ENCODE results near the gene CKMT1A.
A peak's percentile ranks its signal among the peaks of the same experiment; 100 is the strongest.
"Not testable (repeated sequence)": the region's sequence is repeated elsewhere in the genome, so short reads cannot be mapped to it uniquely, and the experiment has no call there.

The CKMT1A gene

DNA sequence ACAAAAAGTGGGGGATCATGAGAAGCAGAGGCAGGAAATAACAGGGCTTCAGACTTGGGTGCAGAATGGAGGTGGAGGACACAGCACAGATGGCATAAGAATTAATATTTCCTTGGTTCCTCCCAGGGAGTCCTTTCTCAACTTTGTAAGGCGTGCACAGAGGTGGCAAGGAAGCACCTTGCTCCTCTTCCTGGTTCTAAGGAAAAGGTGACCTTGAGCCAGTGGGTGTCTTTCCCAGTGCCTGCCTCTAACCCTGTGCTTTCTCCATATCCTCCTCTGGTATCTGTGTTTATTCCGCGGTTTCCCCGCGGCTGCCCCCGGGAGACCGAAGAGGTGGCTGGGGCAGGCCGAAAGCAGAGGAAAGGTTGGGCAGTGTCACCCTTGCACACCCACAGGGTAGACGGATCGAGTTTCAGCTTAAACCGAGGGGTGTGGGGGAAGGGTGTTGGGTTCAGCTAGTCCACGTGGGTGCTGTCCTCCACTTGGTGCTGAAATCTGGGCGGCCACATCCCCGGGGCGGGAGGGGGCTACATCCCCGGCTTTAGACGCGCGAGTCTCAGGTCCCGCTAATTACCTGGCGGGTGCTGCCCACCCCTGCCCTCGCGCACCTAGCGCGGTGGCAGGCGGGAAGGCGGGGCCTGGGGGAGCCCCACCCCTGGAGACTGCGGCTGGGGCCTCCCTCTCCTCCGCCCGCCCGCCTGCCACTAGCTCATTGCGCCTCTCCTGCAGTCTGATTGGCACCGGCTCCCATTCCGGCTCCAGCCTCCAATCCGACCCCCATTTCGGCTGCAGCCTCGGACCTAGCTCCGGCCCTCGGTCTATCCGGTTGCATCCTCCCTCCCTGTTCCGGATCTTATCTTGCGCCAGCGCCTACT is at the start of gene CKMT1A:
TSS of gene CKMT1A (plus strand) at position 712 of the 875 bp plus-strand sequence. CDS start 192 bp downstream, outside the sequence.
- not testable (repeated sequence) for DNase-seq

DNA sequence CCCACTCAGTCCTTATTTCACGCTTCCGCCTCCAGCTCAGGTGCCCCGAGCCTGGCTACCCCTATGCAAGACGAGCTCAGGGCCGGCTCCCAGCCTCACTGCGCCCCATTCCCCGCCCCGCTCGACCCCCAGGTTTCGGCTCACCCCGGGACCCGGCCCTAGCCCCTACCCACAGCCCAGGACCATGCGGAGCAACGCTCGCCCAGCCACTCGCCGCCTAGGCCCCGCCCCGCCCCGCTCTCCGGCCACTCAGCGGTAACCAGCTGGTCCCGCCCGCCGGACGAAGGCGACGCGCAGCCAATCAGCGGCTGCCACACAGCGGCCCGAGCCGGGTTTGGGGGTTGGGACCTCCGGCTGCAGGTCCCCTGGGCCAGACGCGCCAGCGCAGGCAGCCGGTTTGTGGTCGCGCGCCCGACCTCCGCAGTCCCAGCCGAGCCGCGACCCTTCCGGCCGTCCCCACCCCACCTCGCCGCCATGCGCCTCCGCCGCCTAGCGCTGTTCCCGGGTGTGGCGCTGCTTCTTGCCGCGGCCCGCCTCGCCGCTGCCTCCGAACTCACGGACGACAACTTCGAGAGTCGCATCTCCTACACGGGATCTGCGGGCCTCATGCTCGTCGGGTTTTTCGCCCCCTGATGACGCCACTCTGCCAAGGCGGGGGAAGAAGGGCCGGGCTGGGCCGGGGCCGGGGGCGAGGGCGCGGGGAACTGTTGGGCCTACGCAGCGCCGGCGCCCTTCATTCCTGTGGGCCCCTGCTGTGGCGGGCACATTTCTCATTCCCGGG is 44.8 kb upstream of the CKMT1A start, which contains the start of gene CATSPER2:
TSS of gene CATSPER2 (minus strand) at position 196 of the 781 bp plus-strand sequence. CDS start 783 bp downstream, outside the sequence.
- DNase-seq, result no peak

DNA sequence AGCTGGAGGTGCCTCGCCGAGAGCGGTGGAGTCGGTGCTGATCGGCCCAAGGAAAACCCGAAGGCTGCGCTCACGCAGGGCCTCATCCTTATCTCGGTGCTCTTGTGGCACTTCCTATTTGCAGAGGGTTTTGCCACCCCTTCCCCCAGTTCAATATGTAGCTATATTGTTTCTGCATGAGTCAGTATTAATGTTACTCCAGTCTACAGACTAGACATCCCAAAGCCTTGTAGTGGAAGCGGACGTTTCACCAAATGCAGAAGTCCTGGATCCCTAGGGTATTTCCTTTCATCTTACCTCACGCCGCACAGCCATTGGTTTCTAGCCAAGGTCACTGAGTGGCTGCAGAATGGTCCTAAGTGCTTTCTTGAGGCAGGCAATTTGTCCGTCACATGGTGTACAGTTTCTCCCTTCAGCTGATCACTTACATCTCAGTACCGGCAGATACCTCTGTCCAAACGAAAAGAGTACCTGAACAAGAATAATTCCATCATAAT is 44.2 kb upstream of the CKMT1A start:
- not testable (repeated sequence) for DNase-seq

DNA sequence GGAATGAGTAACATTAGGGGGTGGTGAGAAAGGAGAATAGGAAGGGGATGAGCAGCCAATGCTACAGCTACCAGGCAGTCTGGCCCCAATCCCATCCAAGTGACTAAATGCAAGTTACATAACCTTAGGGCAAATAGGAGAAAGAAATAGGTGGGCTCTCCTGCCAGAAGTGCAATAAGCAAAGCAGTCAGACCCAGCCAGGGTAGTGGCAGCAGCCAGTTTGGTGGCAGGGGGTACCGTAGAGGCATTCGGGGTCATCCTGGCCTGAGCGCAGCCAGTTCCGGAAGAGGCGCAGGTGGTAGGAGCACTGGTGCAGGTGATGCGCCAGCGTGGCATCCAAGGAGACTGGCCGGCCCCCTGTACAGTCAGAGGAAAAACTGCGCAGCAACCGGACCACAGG is 33.9 kb upstream of the CKMT1A start:
- not testable (repeated sequence) for DNase-seq

DNA sequence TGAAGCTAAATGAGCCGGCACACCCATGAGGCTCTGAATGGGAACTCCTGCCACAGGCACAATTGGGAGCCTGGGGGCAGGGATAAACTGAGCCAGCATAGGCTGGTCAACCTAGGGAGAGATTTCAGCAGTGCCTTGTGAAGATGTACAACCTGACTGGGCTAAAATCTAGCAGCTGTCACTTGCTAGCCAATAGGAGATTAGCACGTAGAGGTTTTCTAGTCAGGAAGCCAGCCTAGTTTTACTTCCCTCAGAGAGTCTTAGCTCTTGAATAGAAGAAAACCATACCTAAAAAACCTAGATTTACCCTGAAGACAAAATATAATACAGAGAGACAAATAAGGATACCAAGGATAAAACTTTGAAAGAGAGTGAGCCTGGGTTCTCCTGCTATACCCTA is 31.4 kb upstream of the CKMT1A start:
- not testable (repeated sequence) for DNase-seq

DNA sequence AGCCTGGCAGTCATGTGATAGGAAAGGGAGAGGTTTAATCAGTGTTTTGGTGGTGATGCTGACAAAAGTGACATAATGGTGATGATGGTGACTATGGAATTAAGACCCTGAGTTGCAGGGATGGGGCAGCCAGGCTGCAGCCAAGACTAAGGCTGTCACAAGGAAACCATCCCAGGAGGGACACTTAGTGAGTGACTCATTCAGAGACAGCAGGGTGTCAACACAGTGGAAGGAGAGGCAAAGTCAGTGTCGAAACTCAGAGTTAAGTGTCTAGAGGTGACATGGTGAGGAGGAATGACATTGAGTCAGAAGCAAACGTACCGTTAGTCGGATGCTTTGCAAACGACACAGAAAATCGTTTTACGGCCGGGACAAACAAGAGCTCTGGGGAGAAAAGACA is 30.3 kb upstream of the CKMT1A start:
- not testable (repeated sequence) for DNase-seq

DNA sequence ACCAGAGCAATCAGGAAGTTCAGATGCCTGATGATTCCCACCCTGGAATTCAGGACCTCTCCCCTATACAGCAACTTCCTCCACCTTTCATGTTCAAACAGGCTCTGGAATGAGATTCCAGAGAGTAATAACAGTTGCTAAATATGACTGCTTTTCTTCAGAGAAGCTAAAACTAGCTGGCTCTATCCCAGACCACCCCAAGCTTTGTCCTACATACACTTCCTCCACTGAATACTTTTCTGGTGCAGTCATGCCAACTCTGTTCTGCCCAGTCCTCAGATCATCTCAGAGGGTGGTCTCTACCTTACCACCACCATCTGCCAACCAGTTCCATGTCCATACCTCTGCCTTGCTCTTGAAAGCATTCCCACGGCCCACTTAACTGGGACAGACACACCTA is 27.5 kb upstream of the CKMT1A start:
- not testable (repeated sequence) for DNase-seq

DNA sequence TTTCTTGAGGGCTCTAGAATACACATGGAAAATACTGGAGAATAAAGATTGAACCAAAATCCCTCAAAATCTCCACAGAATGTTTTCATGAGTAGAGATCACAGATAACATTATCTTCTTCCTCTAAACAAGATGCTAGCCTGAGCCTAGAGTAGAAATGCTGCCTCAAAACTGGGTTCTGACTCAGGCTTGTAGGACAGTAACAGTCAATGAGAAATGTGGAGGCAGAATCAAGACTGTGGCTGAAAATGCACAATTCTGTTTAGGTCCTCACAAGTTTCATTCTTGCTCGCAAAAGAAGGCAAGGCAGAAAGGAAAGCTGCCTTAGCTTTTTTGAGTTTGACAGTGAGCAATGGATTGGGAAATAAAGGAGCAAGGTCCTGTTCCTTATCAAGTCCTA is 19.5 kb upstream of the CKMT1A start:
- DNase-seq, result not testable (repeated sequence)

DNA sequence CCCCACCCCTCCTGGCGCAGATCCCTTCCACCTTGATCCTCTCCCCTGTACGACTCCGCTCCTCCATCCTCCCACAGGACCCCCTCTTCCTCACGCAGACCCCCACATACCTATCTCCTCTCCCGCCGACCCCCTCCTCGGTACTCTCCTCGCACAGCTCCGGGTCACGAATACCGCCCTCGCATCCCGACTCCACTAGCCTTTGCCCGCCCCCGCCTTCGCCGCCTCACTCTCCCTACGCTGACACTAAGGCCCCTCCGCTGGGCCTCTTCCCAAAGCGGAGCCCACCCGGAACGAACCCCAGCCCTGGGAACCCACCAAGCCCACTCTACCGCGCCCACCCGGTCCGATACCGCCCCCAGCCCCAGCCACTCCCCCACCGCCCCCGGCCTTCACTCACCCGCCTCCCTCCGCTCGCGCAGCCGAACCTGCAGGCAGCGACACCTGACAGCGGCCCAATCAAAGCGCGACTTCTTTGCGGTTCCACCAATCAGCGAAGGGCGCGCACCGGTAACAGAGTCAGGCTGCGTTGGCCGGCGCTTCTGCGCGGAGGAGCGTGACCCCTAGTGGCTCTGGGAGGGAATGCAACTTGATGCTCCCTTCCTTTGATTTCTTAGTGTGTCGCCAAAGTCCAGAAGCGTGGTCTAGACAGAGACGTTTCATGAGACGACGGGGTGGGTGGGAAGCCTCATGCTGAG is 3.9 kb upstream of the CKMT1A start:
- not testable (repeated sequence) for DNase-seq

DNA sequence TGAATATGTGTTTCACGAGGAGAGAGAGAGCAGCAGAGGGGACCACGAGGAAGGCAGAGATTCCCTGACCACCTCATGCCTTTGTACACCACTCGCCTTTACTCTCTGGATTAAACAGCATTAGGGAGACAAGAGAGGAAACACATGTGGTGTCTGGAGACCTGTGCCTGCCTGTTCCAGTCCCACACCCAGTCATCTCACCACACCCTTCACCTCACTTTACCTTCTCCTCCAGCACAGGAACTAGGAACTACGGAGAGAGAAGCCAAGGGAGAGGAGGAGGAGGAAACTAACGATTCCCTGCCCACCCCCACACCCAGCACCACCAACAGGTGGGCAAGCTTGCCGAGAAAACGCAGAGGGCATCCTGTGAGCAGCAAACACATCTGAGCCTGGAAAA is 980 bp upstream of the CKMT1A start:
- DNase-seq, result not testable (repeated sequence)

DNA sequence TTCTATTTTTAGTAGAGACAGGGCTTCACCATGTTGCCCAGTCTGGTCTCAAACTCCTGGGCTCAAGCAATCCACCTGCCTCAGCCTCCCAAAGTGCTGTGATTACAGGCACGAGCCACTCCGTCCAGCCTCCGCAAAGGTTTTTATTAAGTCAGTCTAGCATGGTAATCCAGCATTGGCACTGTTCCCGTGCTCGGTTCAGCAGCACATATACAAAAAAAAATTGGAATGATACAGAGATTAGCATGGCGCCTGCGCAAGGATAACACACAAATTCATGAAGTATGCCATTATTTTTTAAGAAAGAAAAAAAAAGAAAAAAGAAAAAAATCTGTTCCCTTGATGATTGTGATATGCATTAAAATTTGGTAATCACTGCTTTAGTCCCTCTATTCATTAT is 8.5 kb downstream of the CKMT1A start:
- no peak for DNase-seq

DNA sequence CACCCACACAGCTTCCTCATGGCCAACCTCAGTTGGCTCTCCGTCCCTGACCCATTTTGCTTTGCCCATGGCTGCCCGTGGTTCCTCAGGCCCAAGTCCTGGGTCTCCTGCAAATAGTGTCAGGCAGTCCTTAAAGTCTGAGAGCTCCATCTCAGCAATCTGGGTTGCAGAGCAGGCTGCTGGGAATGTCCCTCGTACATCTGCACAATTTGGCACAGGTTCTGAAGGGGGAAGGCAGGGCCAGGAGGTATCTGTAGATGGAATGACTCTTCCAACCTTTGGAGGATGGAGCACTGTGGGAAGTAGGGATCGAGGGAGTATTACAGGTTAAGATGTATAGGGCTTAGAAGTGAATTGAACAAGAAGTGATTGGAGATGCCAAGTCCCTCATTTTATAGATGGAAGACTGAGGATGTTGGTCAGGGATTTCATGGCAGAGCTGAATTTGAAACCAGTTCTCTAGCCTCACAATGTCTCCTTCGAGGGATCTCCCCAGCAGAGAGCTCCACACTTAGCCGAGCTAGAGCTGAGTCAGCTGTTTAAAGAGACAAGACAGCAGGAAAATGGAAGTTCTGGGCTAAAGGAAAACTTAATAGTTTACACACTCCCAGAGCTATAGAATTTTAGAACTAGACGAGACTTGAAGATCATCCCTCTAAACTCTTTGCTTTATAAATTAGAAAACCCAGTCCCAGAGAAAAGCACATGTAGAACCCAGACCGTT is 9.2 kb downstream of the CKMT1A start:
- no peak for DNase-seq

DNA sequence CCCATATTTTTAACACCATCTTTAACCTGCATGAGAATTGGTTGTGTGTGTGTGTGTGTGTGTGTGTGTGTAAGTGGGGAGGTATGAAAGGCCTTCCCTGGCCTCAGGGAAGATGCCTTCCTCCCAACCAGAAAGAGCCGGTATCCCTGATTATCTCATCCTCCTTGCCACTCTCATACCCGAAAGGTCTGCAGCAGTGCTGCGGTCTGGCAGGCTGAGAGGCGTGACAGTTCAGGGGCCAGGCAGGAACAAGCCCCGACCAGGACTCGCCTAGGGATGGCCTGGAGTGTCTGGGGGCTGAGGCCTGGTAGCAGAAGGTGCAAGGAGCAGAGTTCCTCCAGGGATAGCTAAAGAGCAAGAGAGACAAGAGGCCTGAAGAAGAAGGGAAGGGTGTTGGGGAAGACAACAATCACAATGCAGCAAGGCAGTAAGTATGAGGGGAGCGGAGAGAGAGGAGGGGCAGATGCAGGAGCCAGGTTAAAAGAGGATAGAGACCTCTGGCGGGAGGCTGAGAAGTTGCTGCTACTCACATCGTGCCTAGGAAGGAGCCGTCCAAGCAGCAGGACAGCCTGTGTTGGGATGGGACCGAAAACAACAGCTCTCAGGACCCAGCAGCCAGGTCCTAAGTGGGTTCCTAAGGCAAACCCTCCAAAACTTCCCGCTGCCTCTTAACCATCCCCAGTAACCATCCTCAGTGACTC is 16.9 kb downstream of the CKMT1A start:
- not testable (repeated sequence) for DNase-seq

DNA sequence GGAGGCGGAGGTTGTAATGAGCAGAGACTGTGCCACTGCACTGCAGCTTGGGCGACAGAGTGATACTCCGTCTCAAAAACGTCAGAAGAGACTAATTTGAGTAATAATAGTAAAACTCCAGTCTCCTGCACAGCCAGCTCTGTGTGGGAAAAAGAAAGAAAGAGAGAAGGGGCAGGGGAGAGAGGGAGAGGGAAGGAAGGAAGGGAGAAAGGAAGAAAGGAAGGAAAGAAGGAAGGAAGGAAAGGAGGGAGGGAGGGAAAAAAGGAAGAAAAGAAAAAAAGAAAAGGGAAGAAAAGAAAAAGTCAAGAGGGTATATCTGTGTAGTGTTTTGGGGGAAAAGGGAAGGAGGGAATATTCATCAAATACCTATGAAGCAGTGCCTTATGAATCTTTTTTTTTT is 29.5 kb downstream of the CKMT1A start:
- DNase-seq, result no peak

DNA sequence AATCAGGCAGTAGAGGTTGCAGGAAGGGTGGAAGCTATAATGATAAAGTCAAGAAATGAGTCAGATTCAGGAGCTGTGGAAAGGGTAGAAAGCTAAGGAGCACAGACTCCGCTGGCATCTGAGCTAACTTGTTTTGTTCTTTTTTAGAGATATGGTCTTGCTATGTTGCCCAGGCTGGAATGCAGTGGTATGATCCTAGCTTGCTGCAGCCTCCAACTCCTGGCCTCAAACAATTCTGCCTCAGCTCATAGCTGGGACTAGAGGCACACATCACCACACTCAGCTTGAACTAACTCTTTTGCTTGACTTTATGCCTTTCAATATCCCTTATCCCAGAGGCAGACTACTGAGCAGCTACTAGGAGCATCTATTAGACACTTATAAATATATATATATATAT is 32.6 kb downstream of the CKMT1A start:
- not testable (repeated sequence) for DNase-seq

DNA sequence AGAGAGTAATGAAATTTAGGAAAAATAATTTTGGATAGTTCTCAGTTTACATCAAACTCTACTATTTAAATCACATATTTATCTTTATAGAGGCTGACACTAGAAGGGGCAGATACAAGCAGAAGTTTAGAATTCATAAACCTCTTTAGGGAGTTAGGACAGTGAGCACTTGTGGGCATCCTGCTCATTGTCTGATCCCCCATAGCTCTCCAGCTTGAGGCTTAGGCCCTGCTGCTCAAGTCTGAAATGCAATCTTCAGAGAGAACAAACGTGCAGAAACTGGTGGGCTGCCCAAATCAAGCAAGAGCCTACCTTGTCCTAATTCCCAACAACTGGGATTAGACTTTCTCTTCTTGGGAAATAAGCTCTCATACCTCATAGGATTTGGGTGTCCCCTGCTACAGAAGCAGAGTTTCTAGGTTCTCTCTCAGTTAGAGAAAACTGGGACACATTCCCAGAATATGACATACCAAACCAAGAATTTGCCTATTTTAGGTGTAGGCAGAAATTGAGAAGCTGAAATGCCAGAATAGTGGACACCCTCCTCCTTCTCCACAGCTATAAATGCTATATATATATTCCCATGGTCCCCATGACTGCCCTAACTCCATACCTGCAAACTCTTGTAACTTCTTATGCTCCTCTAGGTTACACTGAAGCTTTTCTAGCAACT is 34.5 kb downstream of the CKMT1A start:
- not testable (repeated sequence) for DNase-seq

DNA sequence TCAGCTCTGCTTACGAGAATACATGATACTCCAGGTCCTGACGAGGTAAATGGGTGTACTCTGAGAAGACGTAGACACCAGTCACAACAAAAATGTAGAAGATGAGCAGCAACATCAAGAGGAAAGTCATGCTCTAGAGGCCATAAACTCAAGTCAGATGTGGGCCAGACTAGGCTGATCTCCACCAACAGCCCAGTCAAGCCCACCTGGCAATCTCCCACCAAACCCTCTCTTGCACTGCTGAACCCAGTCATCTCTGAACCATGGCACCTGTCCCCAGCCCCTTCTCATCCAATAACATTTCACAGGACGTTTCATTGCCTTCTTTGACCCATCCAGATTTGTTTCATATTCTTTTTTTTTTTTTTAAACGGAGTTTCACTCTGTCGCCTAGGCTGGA is 41.8 kb downstream of the CKMT1A start:
- no peak for DNase-seq

DNA sequence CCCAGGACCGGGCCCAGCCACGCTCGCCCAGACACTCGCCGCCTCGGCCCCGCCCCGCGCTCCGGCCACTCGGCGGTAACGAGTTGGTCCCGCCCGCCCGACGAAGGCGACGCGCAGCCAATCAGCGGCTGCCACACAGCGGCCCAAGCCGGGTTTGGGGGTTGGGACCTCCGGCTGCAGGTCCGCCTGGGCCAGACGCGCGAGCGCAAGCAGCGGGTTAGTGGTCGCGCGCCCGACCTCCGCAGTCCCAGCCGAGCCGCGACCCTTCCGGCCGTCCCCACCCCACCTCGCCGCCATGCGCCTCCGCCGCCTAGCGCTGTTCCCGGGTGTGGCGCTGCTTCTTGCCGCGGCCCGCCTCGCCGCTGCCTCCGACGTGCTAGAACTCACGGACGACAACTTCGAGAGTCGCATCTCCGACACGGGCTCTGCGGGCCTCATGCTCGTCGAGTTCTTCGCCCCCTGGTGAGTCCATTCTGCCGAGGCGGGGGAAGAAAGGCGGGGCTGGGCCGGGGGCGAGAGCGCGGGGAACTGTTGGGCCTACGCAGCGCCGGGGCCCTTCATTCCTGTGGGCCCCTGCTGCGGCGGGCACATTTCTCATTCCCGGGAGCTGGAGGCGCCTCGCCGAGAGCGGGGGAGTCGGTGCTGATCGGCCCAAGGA is 52.7 kb downstream of the CKMT1A start, which contains the start of gene PDIA3:
TSS of gene PDIA3 (plus strand) at position 194 of the 658 bp plus-strand sequence. CDS start at position 296, 102 bp downstream.
- peak; percentile 70 for DNase-seq

DNA sequence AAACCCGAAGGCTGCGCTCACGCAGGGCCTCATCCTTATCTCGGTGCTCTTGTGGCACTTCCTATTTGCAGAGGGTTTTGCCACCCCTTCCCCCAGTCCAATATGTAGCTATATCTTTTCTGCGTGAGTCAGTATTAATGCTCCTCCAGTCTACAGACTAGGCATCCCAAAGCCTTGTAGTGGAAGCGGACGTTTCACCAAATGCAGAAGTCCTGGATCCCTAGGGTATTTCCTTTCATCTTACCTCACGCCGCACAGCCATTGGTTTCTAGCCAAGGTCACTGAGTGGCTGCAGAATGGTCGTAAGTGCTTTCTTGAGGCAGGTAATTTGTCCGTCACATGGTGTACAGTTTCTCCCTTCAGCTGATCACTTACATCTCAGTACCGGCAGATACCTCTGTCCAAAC is 53.2 kb downstream of the CKMT1A start:
- DNase-seq, result not testable (repeated sequence)

DNA sequence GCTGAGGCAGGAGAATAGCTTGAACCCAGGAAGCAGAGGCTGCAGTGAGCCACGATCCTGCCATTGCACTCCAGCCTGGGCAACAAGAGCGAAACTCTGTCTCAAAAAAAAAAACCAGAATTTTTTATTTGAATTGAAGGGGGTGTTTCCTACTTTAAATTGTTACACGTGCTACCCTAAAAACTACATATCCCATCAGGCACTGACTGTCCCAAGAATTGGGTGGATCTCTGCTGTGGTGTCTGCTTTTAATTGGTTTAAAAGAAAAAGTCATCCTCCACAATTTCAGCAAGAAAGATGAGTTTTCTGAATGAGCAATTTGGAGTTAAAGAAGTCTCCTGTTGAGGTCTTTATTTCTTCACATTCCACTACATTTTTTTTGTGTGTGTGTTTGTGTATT is 54.7 kb downstream of the CKMT1A start:
- no peak for DNase-seq

Measured in activated T-cell treated with anti-CD3 and anti-CD28 coated beads for 4 hours (primary cell).